NCI-H2196 (cell line): ENCODE data around the gene ST3GAL3.

Experiments used
- DNase-seq: peaks from one replicate; lab custom pipeline; 2025; ENCODE audit not compliant: unreplicated experiment; lab: John Stamatoyannopoulos, UW

The ST3GAL3 gene

GRCh38 chr1:43847290-43847689 is 140.0 kb downstream of the ST3GAL3 start:
- DNase-seq, result no peak

GRCh38 chr1:43847882-43848281 is 140.5 kb downstream of the ST3GAL3 start:
- no peak for DNase-seq

- no peak for DNase-seq
These were observed 142.3 kb downstream of the ST3GAL3 start for GRCh38 chr1:43849670-43850069.

- DNase-seq, result no peak
These were observed 143.4 kb downstream of the ST3GAL3 start for GRCh38 chr1:43850591-43851233.

GRCh38 chr1:43851561-43852338 is 144.4 kb downstream of the ST3GAL3 start:
- no peak for DNase-seq

GRCh38 chr1:43853161-43853921 is 146.0 kb downstream of the ST3GAL3 start:
- DNase-seq, result peak; percentile 66

GRCh38 chr1:43854473-43854872 is 147.1 kb downstream of the ST3GAL3 start:
- DNase-seq, result no peak

- no peak for DNase-seq
These were observed 148.9 kb downstream of the ST3GAL3 start for GRCh38 chr1:43856188-43856587.

- DNase-seq, result no peak
These were observed 149.8 kb downstream of the ST3GAL3 start for GRCh38 chr1:43857163-43857562.

- DNase-seq, result peak; percentile 82
These were observed 151.0 kb downstream of the ST3GAL3 start for GRCh38 chr1:43858324-43858723.

GRCh38 chr1:43861337-43861736 is 154.0 kb downstream of the ST3GAL3 start:
- no peak for DNase-seq

- no peak for DNase-seq
These were observed 154.8 kb downstream of the ST3GAL3 start for GRCh38 chr1:43861988-43862735.

GRCh38 chr1:43864111-43865045 is 157.0 kb downstream of the ST3GAL3 start:
- DNase-seq, result no peak

GRCh38 chr1:43866201-43866600 is 158.9 kb downstream of the ST3GAL3 start:
- DNase-seq, result no peak

- no peak for DNase-seq
These were observed 160.8 kb downstream of the ST3GAL3 start for GRCh38 chr1:43867976-43868740.

GRCh38 chr1:43868741-43869067 is 161.4 kb downstream of the ST3GAL3 start:
- peak; percentile 10 for DNase-seq

GRCh38 chr1:43870306-43870705 is 163.0 kb downstream of the ST3GAL3 start:
- DNase-seq, result no peak

- DNase-seq, result no peak
These were observed 164.0 kb downstream of the ST3GAL3 start for GRCh38 chr1:43871181-43871910.

GRCh38 chr1:43872280-43872679 is 164.9 kb downstream of the ST3GAL3 start:
- DNase-seq, result no peak
